ENCODE data around the gene PLCH2. TPM values are rescaled to one million over a fixed set of nuclear protein-coding genes. Genes with fewer than 3 reads are reported as not detected.

PLCH2 gene
- total and polyA plus RNA-seq, 2 of the 13 experiments (the other 11 are each of a cell fraction or from before 2014, with no cell fraction given): 0.15 to 0.67 TPM

- WGBS (ENCODE audit: low lambda C conversion rate): 3% methylated on average over 2 of the region's 2 CpGs
- no peaks in the 10 kb centered on the region for H3K4me1 ChIP-seq (ENCODE audit: insufficient read depth, low read length)
- ChIA-PET POLR2A (interaction anchor here (1.4 kb wide), 1 partner anchor 57 kb away, joined by 3 read pairs; no protein-coding TSS in a partner anchor), CTCF (ENCODE audit: low intra/inter-chr PET ratio, low total read pairs) (no interaction called here)
- TF ChIP-seq HOXA7 (CRISPR knock-in tag; IDR thresholded peaks at IDR 0.05): no peak
- TF ChIP-seq ISX (CRISPR knock-in tag; conservative IDR thresholded peaks at IDR 0.05): no peak
- no peak for TF ChIP-seq FOXP4 (CRISPR knock-in tag; IDR thresholded peaks at IDR 0.05)
- no peak for TF ChIP-seq PATZ1 (CRISPR knock-in tag; IDR thresholded peaks at IDR 0.05)
- no peak for TF ChIP-seq NBN (conservative IDR thresholded peaks at IDR 0.05)
- no peak for TF ChIP-seq MIER3 (CRISPR knock-in tag; IDR thresholded peaks at IDR 0.05; ENCODE audit: borderline replicate concordance)
- TF ChIP-seq NONO (IDR thresholded peaks at IDR 0.05): no peak
- no peak for TF ChIP-seq NONO (CRISPR knock-in tag; conservative IDR thresholded peaks at IDR 0.05)
- TF ChIP-seq IRF9 (CRISPR knock-in tag; IDR thresholded peaks at IDR 0.05; ENCODE audit: borderline replicate concordance): no peak
- TF ChIP-seq PBX3 (CRISPR knock-in tag; IDR thresholded peaks at IDR 0.05; ENCODE audit: borderline replicate concordance): no peak
- no peak for TF ChIP-seq ZNF598 (CRISPR knock-in tag; IDR thresholded peaks at IDR 0.05; ENCODE audit: borderline replicate concordance)
- TF ChIP-seq MAFK (conservative IDR thresholded peaks at IDR 0.05 in 1 of 2, IDR thresholded peaks at IDR 0.05 in 1 of 2; ENCODE audit: low read length in 2 of 2): no peak
- no peak for TF ChIP-seq ZNF296 (CRISPR knock-in tag; conservative IDR thresholded peaks at IDR 0.05)
- no peak for TF ChIP-seq JDP2 (CRISPR knock-in tag; IDR thresholded peaks at IDR 0.05; ENCODE audit: borderline replicate concordance)
- TF ChIP-seq ELF4 (CRISPR knock-in tag; IDR thresholded peaks at IDR 0.05; ENCODE audit: borderline replicate concordance): no peak
- TF ChIP-seq ZFP82 (CRISPR knock-in tag; IDR thresholded peaks at IDR 0.05; ENCODE audit: borderline replicate concordance): no peak
- no peak for TF ChIP-seq ZNF724P (CRISPR knock-in tag; IDR thresholded peaks at IDR 0.05; ENCODE audit: borderline replicate concordance)
- no peak for TF ChIP-seq SMARCE1 (IDR thresholded peaks at IDR 0.05; ENCODE audit: borderline replicate concordance)
- peaks cover 27 to 44% of the 10 kb centered on the region in 2 experiments for H3K27me3 ChIP-seq (ENCODE audit: control insufficient read depth in 1 of 2, insufficient read depth in 2 of 2, low read length in 2 of 2)
- in situ Hi-C loops (cut with HindIII; ENCODE audit: extremely low pct_ligation_motif_present, low pct_unique_long_range_greater_than_20kb) (no loop called here), intact Hi-C loops (cut with micrococcal nuclease; ENCODE audit: unreplicated experiment) (no loop called here)
- DNase-seq (ENCODE audit: low spot score): no peak
- H3K79me2 ChIP-seq (ENCODE audit: insufficient read depth, low read length): no peaks in the 10 kb centered on the region
- no peak overlapping the region for H2AFZ ChIP-seq (ENCODE audit: low read length)
- H3K36me3 ChIP-seq (replicated peaks in 1 of 2; ENCODE audit: control insufficient read depth in 1 of 2, insufficient read depth in 2 of 2, low read length in 2 of 2): no peaks in the 10 kb centered on the region
- no peak for FAIRE-seq
- no peak overlapping the region for H3K27ac ChIP-seq (ENCODE audit: extremely low read length, insufficient read depth, low read length)
- BruUV-seq (replicated peaks): no TSS peak
- peaks cover 8% of the 10 kb centered on the region; the same call in 1 of the 2 replicates for H3K9me3 ChIP-seq (ENCODE audit: low read length)
- H3K4me2 ChIP-seq (ENCODE audit: low read depth, low read length): no peak overlapping the region
- H3K9ac ChIP-seq (ENCODE audit: insufficient read depth, low read depth, low read length): no peak overlapping the region
- ATAC-seq: no peak
- H4K20me1 ChIP-seq (ENCODE audit: insufficient read depth, low read length): no peaks in the 10 kb centered on the region
- no peak overlapping the region for H3K4me3 ChIP-seq (replicated peaks in 1 of 3; ENCODE audit: insufficient read depth in 1 of 3, low read depth in 2 of 3, low read length in 3 of 3)
Measured at GRCh38 chr1:2488688-2489087, 12.6 kb downstream of the PLCH2 start.

Measured in HepG2 (cell line).